ENCODE results near the gene TTC22. TPM values are rescaled to one million over a fixed set of nuclear protein-coding genes. Genes with fewer than 3 reads are reported as not detected.

The TTC22 gene
- total RNA-seq (ENCODE audit: low replicate concordance) = under 0.01 TPM in 1 of 2 replicates, not detected in the other

GRCh38 chr1:54800899-54801759 is at the start of gene TTC22:
Gene TTC22 (minus strand): TSS chr1:54801323. CDS start chr1:54801163, 160 bp downstream.
- peak; percentile 32 for TF ChIP-seq CTCF (IDR thresholded peaks at IDR 0.05; ENCODE audit: insufficient read depth, low read length)
- DNase-seq (ENCODE audit: low read depth) = no peak
- peak within 1 kb of the TSS; percentile 9 for H3K4me3 ChIP-seq (ENCODE audit: low read depth, low read length)

DNA sequence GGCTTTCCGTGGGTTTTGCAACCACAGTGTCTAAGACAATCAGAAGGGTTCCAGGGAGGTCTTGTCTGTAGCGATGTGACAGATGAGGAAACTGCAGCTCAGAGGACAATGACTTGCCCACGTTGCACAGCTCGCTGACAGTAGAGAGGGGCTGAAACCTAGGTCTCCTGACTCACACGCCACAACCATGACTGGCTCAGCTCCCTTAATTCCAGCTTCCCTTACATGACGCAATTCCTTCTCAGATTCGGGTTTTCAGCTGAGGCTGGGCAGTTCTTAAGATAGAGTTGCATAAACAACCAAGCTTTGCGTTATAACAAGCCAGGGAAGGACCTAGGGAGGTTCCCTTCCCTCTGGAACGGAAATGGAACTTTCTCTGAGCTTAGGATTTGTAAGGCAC is 49.6 kb upstream of the TTC22 start:
- no peak overlapping the region for H3K4me3 ChIP-seq (ENCODE audit: low read depth, low read length)
- peak; percentile 99 for DNase-seq (ENCODE audit: low read depth)
- TF ChIP-seq CTCF (IDR thresholded peaks at IDR 0.05; ENCODE audit: insufficient read depth, low read length) = no peak

DNA sequence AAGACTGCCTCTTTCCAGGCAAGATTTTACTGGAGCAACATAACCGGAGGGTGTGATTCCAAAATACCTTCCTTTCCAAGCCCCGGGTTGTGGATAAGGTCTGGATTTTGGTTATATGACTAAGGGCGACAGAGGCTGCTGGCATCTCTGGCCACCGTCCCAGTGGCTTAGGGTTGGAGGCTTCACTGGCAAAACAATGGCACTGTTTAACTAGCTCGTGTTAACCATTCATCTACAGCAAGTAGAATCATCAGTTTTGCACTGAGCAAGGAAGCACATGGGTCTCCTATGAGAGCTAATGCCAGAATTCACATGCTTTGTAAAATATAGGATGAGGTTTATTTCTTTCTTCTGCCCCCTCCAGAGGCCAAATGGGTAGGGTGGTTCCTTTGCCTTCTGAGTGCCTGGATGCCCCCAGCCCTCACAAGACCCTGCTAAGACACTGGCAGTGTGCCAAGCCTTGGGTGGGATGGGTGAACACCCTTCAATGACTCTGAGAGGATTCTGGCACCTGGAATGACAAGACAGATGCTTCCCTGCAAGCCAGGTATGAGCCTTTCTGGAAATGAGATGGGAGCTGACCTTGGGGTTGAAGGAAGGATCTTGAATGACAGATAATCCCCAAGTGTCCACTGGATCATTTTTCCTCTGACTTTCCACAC is 49.1 kb upstream of the TTC22 start:
- DNase-seq (ENCODE audit: low read depth) = no peak
- no peak for TF ChIP-seq CTCF (IDR thresholded peaks at IDR 0.05; ENCODE audit: insufficient read depth, low read length)

DNA sequence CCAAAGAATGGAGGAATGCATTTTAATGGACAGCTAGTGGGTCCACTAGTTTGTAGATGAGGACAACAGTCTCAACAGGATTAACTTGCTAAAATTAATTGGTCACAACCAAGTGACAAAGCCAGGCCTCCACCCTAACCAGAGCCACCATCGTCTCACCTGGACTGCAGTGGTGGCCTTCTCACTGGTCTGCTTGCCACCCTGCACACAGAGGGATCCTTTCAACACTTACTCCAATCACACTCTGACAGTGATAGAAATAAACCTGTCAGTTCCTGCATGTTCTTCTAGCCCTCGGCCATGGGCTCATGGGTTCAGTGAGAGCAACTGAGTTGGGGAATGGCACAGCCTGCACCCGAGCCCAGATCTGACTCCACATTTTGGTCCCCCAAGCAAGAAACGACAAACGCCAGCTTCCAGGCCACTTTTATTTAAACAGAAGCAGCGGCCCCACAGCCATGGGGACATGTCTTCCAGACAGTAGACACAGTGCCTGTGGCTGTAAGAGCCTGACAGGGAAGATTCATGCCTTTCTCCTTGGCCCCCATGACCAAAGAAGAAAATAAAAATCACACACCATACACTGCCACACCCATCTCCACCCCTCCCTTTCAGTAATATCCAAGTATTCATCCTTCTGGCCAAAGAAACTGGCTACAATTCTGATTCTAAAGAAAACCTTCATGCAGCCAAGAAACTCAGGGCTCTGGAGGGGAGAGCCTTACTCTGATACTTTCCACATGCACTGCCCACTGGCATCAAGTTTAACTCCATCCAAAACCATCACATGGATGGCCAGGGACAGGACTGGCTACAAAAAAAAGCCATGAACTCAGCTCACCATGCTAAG is 48.3 kb upstream of the TTC22 start:
- peak; percentile 83 for DNase-seq (ENCODE audit: low read depth)
- no peak for TF ChIP-seq CTCF (IDR thresholded peaks at IDR 0.05; ENCODE audit: insufficient read depth, low read length)
- H3K4me3 ChIP-seq (ENCODE audit: low read depth, low read length) = no peak overlapping the region

More for the DNA sequence above, 49.1 kb upstream of the TTC22 start:
- H3K4me3 ChIP-seq (ENCODE audit: low read depth, low read length) = no peak overlapping the region

DNA sequence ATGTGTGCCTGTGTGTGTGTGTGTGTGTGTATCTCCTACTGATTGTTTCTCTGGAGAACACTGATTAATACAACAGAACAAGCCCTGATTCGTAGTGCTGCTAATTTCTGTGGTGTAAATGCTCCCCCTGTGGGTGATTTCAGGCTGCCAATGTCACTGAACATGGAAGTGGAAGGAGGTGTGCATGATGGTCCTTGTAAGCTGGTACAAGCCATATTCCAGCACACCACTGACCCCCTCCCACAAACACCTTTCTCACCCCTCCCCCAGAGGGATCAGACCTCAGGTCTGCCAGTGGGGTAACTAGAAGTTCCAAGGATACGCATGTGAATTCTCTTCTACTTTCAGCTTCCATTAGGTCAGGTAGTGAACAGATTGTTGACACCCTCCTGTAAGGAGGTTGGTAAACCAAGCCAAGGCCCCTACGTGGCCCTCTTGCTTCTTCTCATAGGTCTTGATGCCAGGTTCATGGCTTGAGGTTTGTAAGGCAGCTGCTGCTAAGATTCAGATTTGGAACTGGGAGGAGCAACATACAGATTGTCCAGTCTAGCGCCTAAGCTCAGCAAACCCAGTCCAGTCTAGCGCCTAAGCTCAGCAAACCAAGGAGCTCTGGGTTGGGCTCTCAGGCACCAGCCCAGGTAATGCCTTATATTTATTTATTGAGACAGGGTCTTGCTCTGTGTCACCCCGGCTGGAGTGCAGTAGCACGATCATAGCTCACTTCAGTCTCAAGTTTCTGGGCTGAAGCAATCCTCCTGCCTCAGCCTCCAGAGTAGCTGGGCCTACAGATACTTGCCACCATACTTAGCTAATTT is 47.2 kb upstream of the TTC22 start:
- no peak overlapping the region for H3K4me3 ChIP-seq (ENCODE audit: low read depth, low read length)
- TF ChIP-seq CTCF (IDR thresholded peaks at IDR 0.05; ENCODE audit: insufficient read depth, low read length) = no peak
- DNase-seq (ENCODE audit: low read depth) = no peak
